HepG2 (cell line): ENCODE data around the gene SDK1. TPM values are rescaled to one million over a fixed set of nuclear protein-coding genes. Genes with fewer than 3 reads are reported as not detected.

ENCODE experiments used
- ATAC-seq: fragments of 200-7000 bp; cut with Tn5 transposase; 3 replicates; pipeline ENCODE4 v1.9.1; 2020; ENCODE audit warnings: mild to moderate bottlenecking, moderate library complexity
- BruUV-seq: library from RNA; stranded (reverse); fragments of 400-500 nt; replicated peaks from 2 replicates; lab custom pipeline; 2021; lab: Mats Ljungman, UMichigan
- CTCF ChIA-PET: fragments of 300-600 bp; formaldehyde crosslinking; extraction: SDS; loops from one replicate; lab custom pipeline; 2021; ENCODE audit warnings: low total read pairs, inconsistent platforms, low intra/inter-chr PET ratio; lab: Yijun Ruan, JAX
- POLR2A ChIA-PET: fragments of 350-600 bp; sonication (Branson Sonifier 250); formaldehyde crosslinking; loops from one replicate; lab custom pipeline; 2020; ENCODE audit warnings: antibody characterized with exemption, inconsistent platforms; lab: Yijun Ruan, JAX
- DNase-seq: peaks from one replicate; pipeline ENCODE4 v3.0.0-alpha.2; 2015; ENCODE audit warnings: low spot score
- FAIRE-seq: peaks from 3 replicates; lab custom pipeline; 2011; peaks lifted over from hg19 to GRCh38; lab: Jason Lieb, UNC
- H2AFZ ChIP-seq: one replicate; pipeline ENCODE4 v1.6.1; 2011; ENCODE audit warnings: low read length, inconsistent platforms
- H3K27ac ChIP-seq: fragments of 300-600 bp; 3 replicates; pipeline ENCODE4 v1.8.0; 2011; ENCODE audit warnings: mixed run types, mild to moderate bottlenecking, mixed read lengths, low read length, inconsistent platforms; ENCODE audit not compliant: insufficient read depth; ENCODE audit errors: extremely low read length
- H3K27me3 ChIP-seq, 2 experiments: fragments of 200-600 bp in 1 of 2; 2 replicates in 1 of 2; 3 replicates in 1 of 2; pipeline versions ENCODE4 v1.6.0 to v1.8.0; 2011; ENCODE audit warnings: low read length in 2 of 2, mild to moderate bottlenecking in 2 of 2, moderate library complexity in 2 of 2, inconsistent platforms in 1 of 2; ENCODE audit not compliant: insufficient read depth in 2 of 2, control insufficient read depth in 1 of 2
- H3K36me3 ChIP-seq, 2 experiments: fragments of 200-600 bp in 1 of 2; replicated peaks in 1 of 2; 2 replicates in 1 of 2; 3 replicates in 1 of 2; pipeline versions ENCODE4 v1.5.1 to v1.8.0; 2011; ENCODE audit warnings: low read length in 2 of 2, inconsistent platforms in 1 of 2; ENCODE audit not compliant: insufficient read depth in 2 of 2, control insufficient read depth in 1 of 2
- H3K4me1 ChIP-seq: 2 replicates; pipeline ENCODE4 v1.5.1; 2012; ENCODE audit warnings: low read length, inconsistent platforms; ENCODE audit not compliant: insufficient read depth
- H3K4me2 ChIP-seq: 2 replicates; pipeline ENCODE4 v1.6.0; 2011; ENCODE audit warnings: low read depth, low read length, inconsistent platforms
- H3K4me3 ChIP-seq, 3 experiments: fragments of 200-600 bp in 1 of 3; sonication (generic), shearing (Covaris generic) in 1 of 3; replicated peaks in 1 of 3; 2 replicates each; pipeline ENCODE4 v1.5.1; 2011 to 2016; ENCODE audit warnings: low read length in 3 of 3, inconsistent platforms in 2 of 3, low read depth in 2 of 3, mild to moderate bottlenecking in 2 of 3, control low read depth in 1 of 3, mixed read lengths in 1 of 3; ENCODE audit not compliant: insufficient read depth in 1 of 3
- H3K79me2 ChIP-seq: one replicate; pipeline ENCODE4 v1.6.1; 2011; ENCODE audit warnings: low read length, inconsistent platforms; ENCODE audit not compliant: insufficient read depth
- H3K9ac ChIP-seq: 2 replicates; pipeline ENCODE4 v1.6.0; 2011; ENCODE audit warnings: mild to moderate bottlenecking, low read depth, low read length, inconsistent platforms; ENCODE audit not compliant: insufficient read depth
- H3K9me3 ChIP-seq: 2 replicates; pipeline ENCODE4 v1.5.1; 2012; ENCODE audit warnings: mild to moderate bottlenecking, low read length
- H4K20me1 ChIP-seq: 2 replicates; pipeline ENCODE4 v1.6.0; 2011; ENCODE audit warnings: inconsistent platforms, mild to moderate bottlenecking, low read length, moderate library complexity; ENCODE audit not compliant: insufficient read depth
- ARID3A ChIP-seq: IDR thresholded peaks from 2 replicates; pipeline ENCODE4 v1.6.1; 2012; ENCODE audit warnings: low read depth, low read length, improper control_type of control experiment
- ARNTL ChIP-seq: sonication (generic); formaldehyde crosslinking; IDR thresholded peaks from 2 replicates; pipeline ENCODE4 v1.4.0; 2020; ENCODE audit warnings: mild to moderate bottlenecking, missing genetic modification reagents
- CERS6 ChIP-seq: sonication (generic); formaldehyde crosslinking; IDR thresholded peaks from 2 replicates; pipeline ENCODE4 v1.5.0; 2020; ENCODE audit warnings: missing genetic modification reagents
- HCFC1 ChIP-seq: fragments of 150-350 bp; IDR thresholded peaks from 2 replicates; pipeline ENCODE4 v1.6.1; 2014; ENCODE audit warnings: low read depth, low read length
- NFKB2 ChIP-seq: sonication (generic); formaldehyde crosslinking; IDR thresholded peaks from 2 replicates; pipeline ENCODE4 v1.4.0; 2020; ENCODE audit warnings: missing genetic modification reagents, borderline replicate concordance
- PHF8 ChIP-seq: sonication (generic); formaldehyde crosslinking; IDR thresholded peaks from 2 replicates; pipeline ENCODE4 v1.5.0; 2020; ENCODE audit warnings: missing genetic modification reagents
- RBM22 ChIP-seq: fragments of 200-400 bp; formaldehyde crosslinking; optimal IDR thresholded peaks from 2 replicates; pipeline ENCODE3; 2017; ENCODE audit warnings: mild to moderate bottlenecking, low read length, moderate library complexity
- THAP9 ChIP-seq: sonication (generic); formaldehyde crosslinking; IDR thresholded peaks from 2 replicates; pipeline ENCODE4; 2020; ENCODE audit warnings: missing genetic modification reagents, mild to moderate bottlenecking, borderline replicate concordance
- ZBTB7A ChIP-seq: sonication (generic); formaldehyde crosslinking; IDR thresholded peaks from 2 replicates; pipeline ENCODE4 v1.8.0; 2022; ENCODE audit warnings: mild to moderate bottlenecking, missing genetic modification reagents
- ZBTB7B ChIP-seq: sonication (generic); formaldehyde crosslinking; IDR thresholded peaks from 2 replicates; pipeline ENCODE4 v1.4.0; 2020; ENCODE audit warnings: missing genetic modification reagents
- ZNF20 ChIP-seq: sonication (generic); formaldehyde crosslinking; IDR thresholded peaks from 2 replicates; pipeline ENCODE4 v1.4.0; 2020; ENCODE audit warnings: mild to moderate bottlenecking, moderate library complexity, missing genetic modification reagents
- ZNF280D ChIP-seq: sonication (generic); formaldehyde crosslinking; IDR thresholded peaks from 2 replicates; pipeline ENCODE4 v1.5.1; 2020; ENCODE audit warnings: mild to moderate bottlenecking, missing genetic modification reagents
- ZNF577 ChIP-seq: sonication (generic); formaldehyde crosslinking; IDR thresholded peaks from 2 replicates; pipeline ENCODE4 v1.4.0; 2020; ENCODE audit warnings: mild to moderate bottlenecking, low read depth, missing genetic modification reagents, borderline replicate concordance
- ZNF652 ChIP-seq: IDR thresholded peaks from 2 replicates; pipeline ENCODE4 v1.6.1; 2016; ENCODE audit warnings: low read depth, borderline replicate concordance
- ZUFSP ChIP-seq: sonication (generic); formaldehyde crosslinking; IDR thresholded peaks from 2 replicates; pipeline ENCODE4 v1.9.0; 2021; ENCODE audit warnings: missing genetic modification reagents, mild to moderate bottlenecking, borderline replicate concordance
- WGBS: methylation state at CpG from one replicate; pipeline ENCODE4 v1.1.6; 2017; ENCODE audit warnings: low lambda C conversion rate; 5-methylcytosine and 5-hydroxymethylcytosine counted together
- in situ Hi-C: cut with HindIII; loops from 2 replicates; pipeline ENCODE4 v1.10.0; 2017; ENCODE audit warnings: low pct_unique_long_range_greater_than_20kb; ENCODE audit not compliant: extremely low pct_ligation_motif_present
- intact Hi-C: fragments of 100-400 bp; cut with micrococcal nuclease; formaldehyde crosslinking; loops from one replicate; pipeline ENCODE4 v1.10.0; 2022; ENCODE audit not compliant: unreplicated experiment
- polyA plus RNA-seq, 8 experiments: library from polyadenylated mRNA; depleted of rRNA in 3 of 8; stranded (reverse) in 7 of 8; unstranded in 1 of 8; fragments of >200 nt; fragmentation: Illumina TruSeq in 4 of 8; extraction: Trizol in 4 of 8; gene quantifications; 2 replicates each; pipeline versions ENCODE4 v1.2.1 to v1.2.3, GENCODE V29; 2011 to 2016; ENCODE audit warnings: low read depth in 4 of 8, missing spikeins in 1 of 8, mixed read lengths in 1 of 8; ENCODE audit not compliant: insufficient read depth in 1 of 8
- total RNA-seq, 5 experiments: library from RNA; depleted of rRNA; stranded (reverse); fragments of >200 nt; fragmentation: Illumina TruSeq; extraction: Trizol; gene quantifications; 2 replicates each; pipeline ENCODE4 v1.2.3, GENCODE V29; 2016; ENCODE audit warnings: low read depth in 1 of 5

Gene SDK1
- total and polyA plus RNA-seq, 2 of the 13 experiments (the other 11 are each of a cell fraction or from before 2014, with no cell fraction given): 0.35 to 2.4 TPM

GRCh38 chr7:3321206-3321605 lies 20.2 kb downstream of the SDK1 start:
- Histone ChIP-seq H3K9me3 (no peaks in the 10 kb centered on the region), H3K4me3 (no peak overlapping the region), H3K27ac (no peak overlapping the region), H4K20me1 (no peaks in the 10 kb centered on the region), H2AFZ (no peak overlapping the region), H3K4me2 (peak overlapping the region; percentile 38), H3K9ac (no peak overlapping the region), H3K79me2 (no peaks in the 10 kb centered on the region)
- POLR2A ChIA-PET: no interaction called here
- intact Hi-C loops: no loop called here
- no TSS peak for BruUV-seq
- TF ChIP-seq CERS6: no peak
- TF ChIP-seq ZNF652 (CRISPR knock-in tag): no peak
- TF ChIP-seq ARNTL (CRISPR knock-in tag): no peak
- TF ChIP-seq NFKB2 (CRISPR knock-in tag): no peak
- no peak for TF ChIP-seq PHF8 (CRISPR knock-in tag)
- no peak for TF ChIP-seq ZBTB7B (CRISPR knock-in tag)
- TF ChIP-seq THAP9: no peak
- TF ChIP-seq ZBTB7A (CRISPR knock-in tag): no peak
- TF ChIP-seq ZUFSP: no peak
- TF ChIP-seq ZNF577 (CRISPR knock-in tag): no peak
- TF ChIP-seq RBM22: no peak
- TF ChIP-seq ZNF280D (CRISPR knock-in tag): no peak
- no peak for TF ChIP-seq ZNF20 (CRISPR knock-in tag)
- no peak for TF ChIP-seq ARID3A
- TF ChIP-seq HCFC1: no peak
- TF ChIP-seq, all 625 proteins: peak for 0
- FAIRE-seq (peak; percentile 48), DNase-seq (peak; percentile 6), ATAC-seq (no peak)
- 54% methylated on average over 4 of the region's 4 CpGs for WGBS
- no peaks in the 10 kb centered on the region for H3K36me3 ChIP-seq
- no peaks in the 10 kb centered on the region for H3K27me3 ChIP-seq
- in situ Hi-C loops: no loop called here
- CTCF ChIA-PET: no interaction called here
- peaks cover 18% of the 10 kb centered on the region for H3K4me1 ChIP-seq
